Placental pericyte (primary cell): ENCODE measurements around the gene TSPAN13. TPM values are rescaled to one million over a fixed set of nuclear protein-coding genes. Genes with fewer than 3 reads are reported as not detected.

Experiments used
- total RNA-seq: library from RNA; depleted of rRNA; stranded (reverse); fragments of >200 nt; gene quantifications from 2 replicates; pipeline ENCODE4 v1.2.3, GENCODE V29; 2012

The TSPAN13 gene
- total RNA-seq = 15.5 and 46.8 TPM in 2 replicates

GRCh38 chr7:16753102-16753931, at the start of gene TSPAN13:
TSS of gene TSPAN13 (plus strand) at chr7:16753755. CDS start at chr7:16753968, 213 bp downstream.

DNA sequence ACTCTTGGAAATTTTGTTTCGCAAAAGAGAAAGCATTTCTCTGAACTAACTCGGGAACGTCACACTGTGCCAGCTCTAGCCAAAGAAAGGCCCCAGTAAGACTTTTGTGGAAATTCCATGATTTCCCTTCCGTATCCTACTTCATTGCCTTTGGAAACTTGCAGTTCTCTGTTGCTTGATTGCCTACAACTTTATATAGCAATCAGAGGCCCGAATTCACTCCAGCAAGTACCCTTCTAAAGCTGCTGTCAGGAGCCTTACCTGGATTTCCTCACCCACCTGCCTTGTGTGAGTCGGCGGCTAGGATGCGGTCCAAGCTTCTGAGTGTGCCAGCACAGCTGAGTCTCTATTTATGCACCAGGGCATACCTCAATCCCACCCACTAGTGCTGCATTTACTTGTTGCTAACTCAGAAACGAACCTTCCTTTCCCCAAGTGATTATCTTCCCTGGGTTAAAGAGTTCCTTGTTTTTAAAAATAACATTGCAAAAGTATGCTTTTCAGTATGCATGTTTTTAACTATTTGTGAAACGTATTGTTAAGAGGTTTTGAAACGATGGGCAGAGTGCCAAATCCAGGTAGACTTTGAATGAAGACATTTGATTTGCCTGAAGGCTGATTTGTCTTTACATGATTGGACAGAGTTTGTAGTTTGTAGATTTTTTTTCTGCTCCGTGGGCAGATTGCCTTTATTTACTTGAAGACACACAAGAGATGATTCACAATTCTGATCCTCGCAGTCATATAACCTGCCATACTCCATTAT, 51.3 kb downstream of the TSPAN13 start, which contains the start of gene AGR2:
Gene AGR2, minus strand, starts transcription at position 326 of the 766 bp plus-strand sequence. CDS start 3,203 bp downstream, outside the sequence.

Other genes starting within 250 kb of the TSPAN13 start
- gene LRRC72, start 226.9 kb upstream of the TSPAN13 start, total RNA-seq = not detected in 2 replicates
- 23.0 and 23.6 TPM in 2 replicates for gene ANKMY2, start 108.0 kb upstream of the TSPAN13 start, total RNA-seq
- 82.5 and 86.8 TPM in 2 replicates for gene BZW2, start 107.6 kb upstream of the TSPAN13 start, total RNA-seq
- gene AGR2, start 51.2 kb downstream of the TSPAN13 start, total RNA-seq = under 0.01 TPM in 1 of 2 replicates, not detected in the other
- not detected in 2 replicates for gene AGR3, start 128.2 kb downstream of the TSPAN13 start, total RNA-seq